Measurements from ENCODE around the gene MAB21L3.

The MAB21L3 gene

DNA sequence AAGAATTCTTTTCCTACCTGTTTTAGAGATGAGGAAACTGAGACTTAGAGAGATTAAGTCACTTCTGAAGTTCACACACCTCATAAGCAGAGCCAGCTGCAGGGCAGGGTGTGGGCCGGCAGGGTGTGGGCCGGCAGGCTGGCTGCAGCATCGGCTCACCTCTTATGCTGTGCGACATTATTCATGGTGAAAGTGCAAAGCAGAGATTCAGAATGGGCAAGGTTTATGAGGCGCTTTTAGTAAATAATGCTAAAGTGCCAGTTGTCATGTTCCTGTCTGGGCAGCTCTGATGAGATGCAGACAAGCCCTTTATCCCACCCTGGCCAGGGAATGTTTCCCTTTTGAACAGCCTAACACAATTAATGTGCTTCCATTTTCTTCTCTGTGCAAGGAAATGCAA lies 14.6 kb downstream of the MAB21L3 start:
- no peak overlapping the region for H3K4me3 ChIP-seq (ENCODE audit: control insufficient read depth, low read depth, low read length)
- TF ChIP-seq, protein P1, sequence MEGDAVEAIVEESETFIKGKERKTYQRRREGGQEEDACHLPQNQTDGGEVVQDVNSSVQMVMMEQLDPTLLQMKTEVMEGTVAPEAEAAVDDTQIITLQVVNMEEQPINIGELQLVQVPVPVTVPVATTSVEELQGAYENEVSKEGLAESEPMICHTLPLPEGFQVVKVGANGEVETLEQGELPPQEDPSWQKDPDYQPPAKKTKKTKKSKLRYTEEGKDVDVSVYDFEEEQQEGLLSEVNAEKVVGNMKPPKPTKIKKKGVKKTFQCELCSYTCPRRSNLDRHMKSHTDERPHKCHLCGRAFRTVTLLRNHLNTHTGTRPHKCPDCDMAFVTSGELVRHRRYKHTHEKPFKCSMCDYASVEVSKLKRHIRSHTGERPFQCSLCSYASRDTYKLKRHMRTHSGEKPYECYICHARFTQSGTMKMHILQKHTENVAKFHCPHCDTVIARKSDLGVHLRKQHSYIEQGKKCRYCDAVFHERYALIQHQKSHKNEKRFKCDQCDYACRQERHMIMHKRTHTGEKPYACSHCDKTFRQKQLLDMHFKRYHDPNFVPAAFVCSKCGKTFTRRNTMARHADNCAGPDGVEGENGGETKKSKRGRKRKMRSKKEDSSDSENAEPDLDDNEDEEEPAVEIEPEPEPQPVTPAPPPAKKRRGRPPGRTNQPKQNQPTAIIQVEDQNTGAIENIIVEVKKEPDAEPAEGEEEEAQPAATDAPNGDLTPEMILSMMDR (IDR thresholded peaks at IDR 0.05; ENCODE audit: control insufficient read depth, insufficient read depth, low read depth, low read length, missing control alignments): no peak
- DNase-seq (ENCODE audit: low read depth): no peak

DNA sequence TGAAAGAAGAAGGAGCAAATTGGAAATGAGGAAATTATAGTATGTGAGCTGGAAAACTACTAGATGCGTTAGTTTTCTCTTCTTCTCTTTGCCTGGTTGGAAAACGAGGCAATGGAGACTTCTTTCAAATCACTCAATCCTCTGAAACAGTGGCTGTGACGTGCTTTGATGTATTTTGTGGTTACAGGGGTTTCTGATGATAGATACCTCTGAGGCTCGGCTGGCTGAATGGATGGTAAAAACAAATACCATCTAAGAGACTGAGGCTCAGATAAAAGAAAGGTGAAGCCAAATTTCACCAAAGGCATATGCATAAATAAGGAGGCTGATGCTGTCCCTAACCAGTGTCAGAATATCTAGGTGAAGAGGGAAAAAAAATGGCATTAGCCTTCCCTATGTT lies 15.1 kb downstream of the MAB21L3 start:
- H3K4me3 ChIP-seq (ENCODE audit: control insufficient read depth, low read depth, low read length): no peak overlapping the region
- DNase-seq (ENCODE audit: low read depth): no peak
- TF ChIP-seq, protein P1 (IDR thresholded peaks at IDR 0.05; ENCODE audit: control insufficient read depth, insufficient read depth, low read depth, low read length, missing control alignments): no peak

DNA sequence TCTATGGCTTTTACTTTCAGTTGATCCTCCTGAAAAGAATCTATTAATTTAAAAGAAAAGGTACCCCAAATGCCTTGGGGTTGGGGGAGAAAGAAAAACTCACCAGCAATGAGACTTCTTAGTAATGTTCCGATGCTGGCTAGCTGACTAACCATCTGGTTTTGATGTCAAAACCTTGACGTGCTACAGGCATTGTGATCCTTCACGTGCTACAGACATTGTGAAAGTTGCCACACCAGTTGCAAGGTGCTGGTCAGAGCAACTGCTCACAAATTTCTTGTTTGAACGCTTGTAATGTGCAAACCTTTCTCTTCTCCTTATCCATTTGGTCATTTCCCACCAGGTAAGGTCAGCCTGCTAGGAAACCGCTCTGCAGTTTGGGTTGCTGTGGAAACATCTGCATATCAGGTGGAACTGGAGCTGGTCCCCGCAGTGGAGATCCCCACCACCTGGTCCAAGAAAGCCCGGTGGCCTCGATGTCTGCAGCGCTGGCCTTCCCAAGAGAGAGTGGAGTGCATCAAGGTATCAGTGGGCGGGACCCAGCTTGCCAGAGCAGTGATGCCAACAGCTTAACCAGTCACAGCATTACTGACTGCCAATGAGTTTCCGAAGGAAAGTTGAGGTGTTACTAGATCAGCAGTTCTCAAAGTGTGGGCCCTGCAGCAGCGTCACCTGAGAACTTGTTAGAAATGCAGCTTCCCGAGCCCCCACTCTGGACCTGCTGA lies 16.1 kb downstream of the MAB21L3 start:
- TF ChIP-seq, protein P1 (IDR thresholded peaks at IDR 0.05; ENCODE audit: control insufficient read depth, insufficient read depth, low read depth, low read length, missing control alignments): no peak
- no peak for DNase-seq (ENCODE audit: low read depth)
- no peak overlapping the region for H3K4me3 ChIP-seq (ENCODE audit: control insufficient read depth, low read depth, low read length)

DNA sequence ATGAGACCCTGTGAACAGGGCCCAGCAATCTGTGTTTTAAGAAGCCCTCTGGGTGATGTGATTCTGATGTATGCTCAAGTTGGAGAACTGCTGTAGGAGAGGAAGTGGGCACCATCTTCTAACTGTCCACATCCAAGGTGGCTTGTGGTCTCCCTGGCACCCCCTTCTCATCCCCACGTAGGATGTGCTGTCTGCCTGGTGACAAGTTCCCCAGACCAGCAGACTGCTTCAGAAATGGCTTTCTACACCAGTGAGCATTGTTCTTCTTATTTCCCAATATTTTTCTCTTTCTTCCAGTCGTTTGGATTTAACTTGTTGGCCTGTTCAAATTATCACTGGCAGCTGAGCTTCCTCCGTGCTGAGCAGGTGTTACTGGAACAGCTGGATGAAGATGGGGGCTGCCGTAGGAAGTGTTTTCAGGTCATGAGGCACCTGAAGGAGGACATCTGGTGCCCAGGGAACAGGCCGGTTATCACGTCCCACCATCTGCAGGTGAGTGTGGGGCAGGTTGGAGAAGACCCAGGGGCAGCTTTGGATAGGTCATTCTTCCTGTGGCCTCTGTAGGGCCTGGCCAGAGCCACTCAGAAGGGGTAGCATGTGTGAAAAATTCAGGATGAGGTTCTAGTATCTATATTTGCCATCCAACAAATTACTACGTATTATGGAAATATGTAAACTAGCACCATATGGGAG lies 16.8 kb downstream of the MAB21L3 start:
- TF ChIP-seq, protein P1 (IDR thresholded peaks at IDR 0.05; ENCODE audit: control insufficient read depth, insufficient read depth, low read depth, low read length, missing control alignments): no peak
- no peak overlapping the region for H3K4me3 ChIP-seq (ENCODE audit: control insufficient read depth, low read depth, low read length)

DNA sequence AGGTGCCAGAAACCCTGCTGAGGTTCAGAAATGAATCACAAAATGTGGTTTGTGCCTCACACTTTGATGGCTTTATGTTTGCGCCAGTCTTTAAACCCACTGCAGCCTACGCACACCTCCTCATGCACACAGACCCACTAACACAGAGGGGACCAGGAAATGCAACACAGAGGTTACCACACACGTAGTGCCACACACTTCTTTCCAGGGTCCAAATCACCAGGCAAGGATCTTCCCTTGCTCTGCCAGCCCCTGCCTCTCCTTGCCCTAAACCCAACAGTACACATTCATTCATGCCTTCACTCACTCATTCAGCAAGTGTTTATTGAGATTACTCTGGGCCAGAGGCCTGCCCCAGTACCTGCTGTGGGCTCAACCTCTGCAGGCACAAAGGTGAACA lies 17.5 kb downstream of the MAB21L3 start:
- H3K4me3 ChIP-seq (ENCODE audit: control insufficient read depth, low read depth, low read length): no peak overlapping the region
- TF ChIP-seq, protein P1 (IDR thresholded peaks at IDR 0.05; ENCODE audit: control insufficient read depth, insufficient read depth, low read depth, low read length, missing control alignments): no peak
- DNase-seq (ENCODE audit: low read depth): no peak

More for the DNA sequence above, 16.8 kb downstream of the MAB21L3 start:
- no peak for DNase-seq (ENCODE audit: low read depth)

DNA sequence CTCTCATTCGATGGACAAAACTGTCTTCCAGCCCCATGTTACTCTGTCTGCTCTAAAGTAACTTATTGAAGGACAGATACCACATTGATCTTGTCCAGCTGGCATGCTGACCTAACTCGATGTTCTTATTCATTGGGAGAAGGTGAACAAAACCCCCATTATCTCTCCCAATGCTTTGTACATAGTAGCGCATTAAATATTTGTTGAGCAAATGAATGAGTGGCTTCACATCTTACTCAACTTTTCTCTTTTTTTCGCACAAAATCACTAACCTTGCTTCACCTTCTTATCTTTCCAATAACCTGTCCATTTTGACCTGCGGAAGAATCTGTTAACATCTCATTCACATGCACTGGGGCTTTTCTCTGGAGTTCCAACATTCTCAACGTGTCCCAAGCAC lies 18.3 kb downstream of the MAB21L3 start:
- no peak for DNase-seq (ENCODE audit: low read depth)
- no peak overlapping the region for H3K4me3 ChIP-seq (ENCODE audit: control insufficient read depth, low read depth, low read length)
- TF ChIP-seq, protein P1 (IDR thresholded peaks at IDR 0.05; ENCODE audit: control insufficient read depth, insufficient read depth, low read depth, low read length, missing control alignments): no peak

Measured in AG09309 (cell line).